Loucy (cell line): Measurements from ENCODE around the gene PLA2G7.

Experiments
- CTCF ChIP-seq: fragments of 200-600 bp; sonication (generic); conservative IDR thresholded peaks from 2 replicates; pipeline ENCODE4 v1.5.1; 2014; ENCODE audit warnings: mild to moderate bottlenecking, antibody characterized with exemption, low read length
- EZH2phosphoT487 ChIP-seq: fragments of 200-600 bp; IDR thresholded peaks from 2 replicates; pipeline ENCODE4 v1.6.1; 2018; ENCODE audit warnings: antibody characterized with exemption, mild to moderate bottlenecking, moderate library complexity, borderline replicate concordance

GRCh38 chr6:46719099-46719498, 16.1 kb downstream of the PLA2G7 start:
- TF ChIP-seq CTCF (no peak), EZH2phosphoT487 (no peak)
